GM21717 (cell line): ENCODE data around the gene C14orf93.

Experiments used
- ATAC-seq: cut with Tn5 transposase; IDR thresholded peaks from one replicate; pipeline ENCODE4 v1.9.1; 2021; ENCODE audit warnings: mild to moderate bottlenecking, moderate library complexity; ENCODE audit not compliant: unreplicated experiment

Gene C14orf93

GRCh38 chr14:22996768-22997654 lies 12.9 kb downstream of the C14orf93 start:
- no peak for ATAC-seq

DNA sequence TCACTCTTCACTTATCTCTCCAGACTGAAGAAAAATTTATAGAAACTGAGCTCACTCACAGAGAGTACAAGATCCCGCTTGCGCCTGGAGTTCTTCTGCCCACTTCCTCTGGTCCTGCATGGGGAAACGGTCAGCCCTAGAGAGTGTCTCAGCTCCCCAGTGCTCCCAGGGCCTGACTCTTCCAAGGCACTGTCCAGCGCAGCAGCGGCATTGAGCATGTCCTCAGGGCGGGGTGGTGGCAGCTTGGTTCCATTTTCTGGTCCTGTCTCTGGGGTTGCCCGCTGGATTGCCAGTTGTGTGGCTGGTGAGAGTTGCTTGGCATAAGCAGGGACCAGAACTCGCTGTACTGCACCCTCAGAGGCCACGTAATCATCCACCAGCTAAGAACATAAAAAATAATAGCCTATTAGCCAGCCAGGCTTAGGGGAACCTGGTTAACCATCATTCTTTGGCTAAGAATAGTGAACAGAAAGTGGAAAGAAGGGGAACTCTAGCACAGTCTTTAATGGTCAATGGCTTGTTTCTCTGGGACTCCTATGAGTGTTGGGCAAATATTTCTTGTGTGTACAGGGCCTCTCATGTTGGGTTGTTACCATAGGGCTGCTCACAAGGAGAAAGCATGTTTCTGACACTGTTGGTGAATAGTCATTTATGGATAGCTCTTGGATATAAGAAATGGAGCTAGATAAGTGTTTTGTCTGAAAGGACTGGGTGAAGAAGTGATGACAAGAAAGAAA lies 13.9 kb downstream of the C14orf93 start:
- no peak for ATAC-seq

GRCh38 chr14:22994762-22995275 lies 15.1 kb downstream of the C14orf93 start:
- no peak for ATAC-seq

DNA sequence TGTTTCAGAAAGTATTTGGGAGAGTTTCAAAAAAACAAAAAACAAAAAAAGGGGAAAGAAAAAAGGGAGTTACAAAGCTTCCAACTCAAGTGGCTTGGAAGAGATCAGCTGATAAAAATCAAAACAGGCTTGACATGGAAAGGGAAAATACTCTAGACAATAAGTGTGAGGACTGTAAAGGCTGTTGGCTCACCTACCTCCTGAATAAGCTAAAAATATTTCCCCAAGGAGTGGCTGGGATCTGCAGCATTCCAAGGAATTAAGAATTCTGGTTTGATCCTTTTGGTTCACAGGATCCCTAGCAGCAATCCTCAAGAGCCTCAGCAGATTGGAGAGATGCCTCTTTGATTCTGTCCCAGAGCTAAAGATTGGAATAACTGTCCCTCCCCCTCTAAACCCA lies 16.4 kb downstream of the C14orf93 start:
- ATAC-seq = no peak

GRCh38 chr14:22991852-22992251 lies 18.1 kb downstream of the C14orf93 start:
- no peak for ATAC-seq

- no peak for ATAC-seq
Measured at GRCh38 chr14:22987291-22987690, 22.7 kb downstream of the C14orf93 start.

- no peak for ATAC-seq
Measured at GRCh38 chr14:22986508-22987054, 23.4 kb downstream of the C14orf93 start.

- ATAC-seq = no peak
Measured at GRCh38 chr14:22985894-22986507, 23.9 kb downstream of the C14orf93 start.

DNA sequence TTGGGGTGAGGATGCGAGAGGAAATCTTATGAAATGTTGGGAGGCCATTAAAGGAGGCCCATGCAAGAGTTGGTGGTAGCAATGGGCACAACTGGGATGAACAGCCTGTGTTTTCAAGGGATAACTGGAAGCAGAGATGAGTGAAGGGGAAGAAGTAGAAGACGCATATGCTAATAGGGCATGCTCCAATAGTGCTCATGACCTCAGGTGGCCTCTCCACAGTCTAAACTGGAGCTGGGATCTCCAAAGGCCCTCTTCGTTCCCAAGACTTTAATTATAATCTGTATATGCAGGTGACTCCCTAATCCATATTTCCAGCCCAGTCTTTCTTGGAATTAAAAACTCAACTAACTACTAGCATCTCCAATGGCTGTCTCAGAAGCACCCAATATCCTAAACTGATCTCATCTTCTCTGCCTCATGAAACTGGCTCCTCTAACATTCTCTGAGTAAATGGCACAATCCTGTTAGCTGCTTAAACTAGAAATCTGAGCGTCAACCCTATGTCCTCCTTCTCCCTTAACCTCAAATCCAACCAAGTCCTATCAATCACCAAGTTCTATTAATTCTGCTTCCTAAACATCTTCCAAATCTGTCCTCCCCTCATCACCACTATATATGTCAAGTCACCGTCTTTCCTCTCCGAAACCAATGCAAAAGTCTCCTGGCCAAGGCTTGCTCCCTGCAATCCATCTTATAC lies 24.8 kb downstream of the C14orf93 start:
- no peak for ATAC-seq

- no peak for ATAC-seq
Measured at GRCh38 chr14:22982477-22983245, 27.3 kb downstream of the C14orf93 start, which contains the start of gene AJUBA. AJUBA (minus strand) TSS chr14:22982551; CDS start chr14:22982266, 285 bp downstream.

GRCh38 chr14:22981876-22982476 lies 28.0 kb downstream of the C14orf93 start:
- ATAC-seq = no peak

DNA sequence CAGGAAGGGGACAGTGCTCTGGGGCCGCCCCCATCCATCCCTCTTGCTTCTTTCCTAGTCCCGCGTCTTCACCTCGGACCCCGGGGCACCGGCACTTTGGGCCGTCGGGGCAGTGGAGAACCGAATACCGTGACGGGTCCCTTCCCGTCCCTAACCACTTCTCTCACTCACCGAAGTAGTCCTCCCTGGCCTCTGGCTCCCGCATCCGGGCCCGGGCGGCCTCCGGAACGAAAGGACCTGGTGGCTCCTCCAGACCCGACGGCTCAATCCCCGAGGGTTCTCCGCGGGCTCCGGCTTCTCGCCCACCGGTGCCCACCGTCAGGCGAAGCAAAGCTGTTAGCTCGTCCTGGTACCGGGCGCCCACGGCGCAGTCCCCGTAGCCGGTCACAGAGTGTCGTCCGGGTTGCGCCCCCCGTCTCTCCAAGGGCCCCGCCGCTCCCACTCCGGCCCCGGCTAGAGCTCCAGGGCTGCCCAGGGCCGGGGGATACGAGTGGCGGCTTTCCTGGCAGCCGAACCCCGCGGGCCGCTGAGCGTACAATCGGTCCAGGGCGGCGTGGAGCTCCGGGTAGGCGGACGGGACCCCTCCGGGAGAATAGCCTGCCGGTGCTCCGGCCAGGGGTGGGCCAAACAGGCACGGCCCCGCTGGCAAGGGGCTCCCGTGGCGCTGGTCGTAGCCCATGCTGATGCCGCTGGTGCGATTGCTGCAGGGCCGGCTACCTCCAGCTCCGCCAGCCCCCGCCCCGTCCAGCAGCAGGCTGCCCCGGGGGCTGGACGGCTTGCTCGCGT lies 28.7 kb downstream of the C14orf93 start:
- ATAC-seq = no peak

DNA sequence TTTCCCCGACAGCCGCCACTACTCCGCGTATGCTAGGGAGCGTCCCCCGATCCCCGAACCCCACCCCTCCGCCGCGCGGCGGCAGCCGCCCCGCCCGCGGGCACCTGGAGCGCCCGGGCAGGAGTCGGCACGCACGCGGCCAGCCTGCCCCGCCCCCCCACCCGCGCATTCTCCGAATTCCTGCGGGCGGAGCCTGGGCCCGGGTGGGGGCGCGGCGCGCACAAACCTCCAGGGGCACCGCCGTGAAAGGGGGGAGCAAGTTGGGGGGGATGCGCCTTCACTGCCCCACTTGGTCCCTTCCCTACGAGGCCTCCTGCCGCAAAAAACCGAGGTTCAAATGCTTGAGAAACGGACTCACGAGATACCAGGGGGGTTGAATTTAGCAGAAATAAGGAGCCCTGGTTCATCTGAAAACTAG lies 29.3 kb downstream of the C14orf93 start:
- no peak for ATAC-seq

GRCh38 chr14:22979748-22980392 lies 30.1 kb downstream of the C14orf93 start:
- no peak for ATAC-seq

DNA sequence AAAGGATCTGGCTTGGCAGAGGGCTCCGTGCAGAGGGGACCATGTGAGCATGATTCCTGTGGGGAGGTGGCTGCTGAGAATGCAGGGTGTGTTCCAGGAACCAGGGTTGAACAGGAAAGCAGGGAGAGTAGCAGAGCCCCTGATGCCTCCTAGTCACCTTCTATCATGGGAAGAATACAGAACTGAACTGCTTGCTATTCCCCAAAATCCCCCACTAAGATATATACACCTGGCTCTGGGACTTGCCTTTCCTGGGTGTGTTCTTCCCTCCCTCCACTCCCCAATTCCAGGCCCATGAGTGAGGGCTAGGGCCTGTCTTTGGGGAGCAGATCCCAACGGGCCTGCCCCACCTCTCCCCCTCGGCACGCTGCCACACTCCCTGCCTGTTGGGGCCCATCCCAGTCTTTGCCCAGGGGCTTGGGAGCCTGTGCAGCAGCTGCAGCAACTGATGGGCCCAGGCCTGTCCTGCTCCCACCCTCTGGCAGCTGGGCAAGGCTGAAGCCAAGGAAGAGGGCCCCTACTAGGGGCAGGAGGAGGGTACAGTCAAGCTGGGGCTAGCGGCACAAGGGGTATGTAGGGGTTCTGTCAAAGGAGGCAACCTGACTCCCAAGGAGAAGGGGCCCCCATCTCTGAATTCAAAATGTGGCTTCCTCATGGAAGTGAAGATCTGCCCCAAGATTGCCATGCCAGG lies 30.8 kb downstream of the C14orf93 start:
- no peak for ATAC-seq

DNA sequence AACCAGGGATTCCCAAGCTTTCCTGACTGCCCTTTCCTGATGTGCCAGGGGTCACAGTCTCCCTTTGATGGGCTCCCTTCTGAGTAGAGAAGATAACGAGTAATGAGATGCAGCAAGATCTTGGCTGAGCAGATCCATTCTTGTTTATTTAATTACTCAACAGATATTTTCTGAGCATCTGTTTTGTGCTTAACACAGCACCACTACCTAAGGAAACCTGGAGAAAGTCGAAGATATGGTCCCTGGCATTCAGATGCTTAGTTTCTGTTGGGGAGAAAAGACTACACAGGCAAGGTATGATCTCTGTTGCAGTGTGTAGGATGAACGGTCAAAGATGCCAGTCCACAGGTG lies 31.5 kb downstream of the C14orf93 start:
- ATAC-seq = no peak

DNA sequence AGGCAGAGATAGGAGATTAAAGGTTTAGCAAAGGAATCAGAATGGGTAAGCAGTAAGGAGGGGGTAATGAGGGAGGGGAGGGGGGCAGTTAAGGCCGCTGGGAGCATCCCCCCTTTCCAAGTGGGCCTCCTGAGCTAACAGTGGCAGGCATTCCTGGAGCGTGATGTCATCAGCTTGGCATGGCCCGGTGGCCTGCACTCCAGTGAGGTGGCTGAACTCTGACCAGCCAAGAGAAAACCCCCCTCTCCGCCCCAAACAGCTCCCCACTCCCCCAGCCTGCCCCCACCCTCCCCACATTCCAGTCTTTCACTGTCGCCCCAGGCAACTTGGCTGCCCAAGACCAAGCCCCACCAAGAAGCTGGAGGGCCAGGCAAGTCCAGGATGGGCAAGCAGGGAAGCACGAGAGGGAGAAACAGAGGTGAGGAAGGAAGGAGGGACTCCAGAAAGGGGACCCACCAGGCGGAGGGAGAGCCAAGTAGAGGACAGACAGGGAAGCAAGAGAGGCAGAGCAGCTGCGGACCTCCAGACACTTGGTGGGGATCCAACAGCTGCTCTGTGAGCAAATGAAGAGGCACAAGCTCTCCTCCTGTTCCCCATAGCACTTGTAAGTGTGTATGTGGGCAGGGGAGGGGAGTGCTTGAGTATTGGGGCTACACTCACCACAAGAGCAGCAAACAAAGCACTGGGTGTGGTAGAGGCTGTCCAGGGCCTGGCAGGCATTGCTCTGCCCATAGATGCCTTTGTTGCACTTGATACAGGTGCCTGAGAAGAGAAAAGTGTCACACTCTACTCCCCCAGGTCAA lies 32.1 kb downstream of the C14orf93 start:
- ATAC-seq = no peak
